Measurements from ENCODE around the gene GKN1.

GKN1 gene

GRCh38 chr2:68974251-68974650 is at the start of gene GKN1:
Gene GKN1 (plus strand): TSS chr2:68974636. CDS start chr2:68974678, 42 bp downstream.
- DNase-seq (ENCODE audit: low read depth): peak; percentile 40
- TF ChIP-seq CTCF (conservative IDR thresholded peaks at IDR 0.05; ENCODE audit: low read length): no peak
- no peak within 1 kb of the TSS for H3K4me3 ChIP-seq (ENCODE audit: low read length)

- peak; percentile 93 for TF ChIP-seq CTCF (conservative IDR thresholded peaks at IDR 0.05; ENCODE audit: low read length)
- H3K4me3 ChIP-seq (ENCODE audit: low read length): no peak overlapping the region
- peak; percentile 32 for DNase-seq (ENCODE audit: low read depth)
Measured at GRCh38 chr2:68925295-68925896, 49.0 kb upstream of the GKN1 start.

GRCh38 chr2:68926796-68927195 is 47.6 kb upstream of the GKN1 start:
- H3K4me3 ChIP-seq (ENCODE audit: low read length): no peak overlapping the region
- no peak for TF ChIP-seq CTCF (conservative IDR thresholded peaks at IDR 0.05; ENCODE audit: low read length)
- no peak for DNase-seq (ENCODE audit: low read depth)

GRCh38 chr2:68931149-68931711 is 43.2 kb upstream of the GKN1 start:
- no peak overlapping the region for H3K4me3 ChIP-seq (ENCODE audit: low read length)
- TF ChIP-seq CTCF (conservative IDR thresholded peaks at IDR 0.05; ENCODE audit: low read length): no peak
- DNase-seq (ENCODE audit: low read depth): no peak

- peak; percentile 84 for DNase-seq (ENCODE audit: low read depth)
- H3K4me3 ChIP-seq (ENCODE audit: low read length): no peak overlapping the region
- no peak for TF ChIP-seq CTCF (conservative IDR thresholded peaks at IDR 0.05; ENCODE audit: low read length)
Measured at GRCh38 chr2:68931799-68932198, 42.6 kb upstream of the GKN1 start.

- TF ChIP-seq CTCF (conservative IDR thresholded peaks at IDR 0.05; ENCODE audit: low read length): no peak
- no peak for DNase-seq (ENCODE audit: low read depth)
- no peak overlapping the region for H3K4me3 ChIP-seq (ENCODE audit: low read length)
Measured at GRCh38 chr2:68932402-68932801, 42.0 kb upstream of the GKN1 start.

DNA sequence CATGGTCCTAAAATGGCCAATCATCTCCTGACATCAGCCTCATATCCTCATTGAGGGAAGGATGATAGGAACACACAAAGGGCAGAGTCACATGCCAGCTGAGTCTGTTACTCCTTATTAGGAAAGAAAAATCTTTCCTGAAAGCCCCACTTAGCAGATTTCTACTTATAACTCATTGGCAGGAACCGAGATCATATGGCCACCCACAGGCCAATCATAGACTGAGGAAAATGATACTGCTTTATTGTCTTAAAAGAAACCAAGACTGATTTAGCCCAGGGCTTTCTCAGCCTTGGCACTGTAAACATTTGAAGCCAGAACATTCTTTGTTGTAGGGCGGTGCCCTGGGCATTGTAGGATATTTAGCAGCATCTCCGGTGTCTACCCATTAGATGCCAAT is 40.4 kb upstream of the GKN1 start:
- no peak for TF ChIP-seq CTCF (conservative IDR thresholded peaks at IDR 0.05; ENCODE audit: low read length)
- no peak for DNase-seq (ENCODE audit: low read depth)
- no peak overlapping the region for H3K4me3 ChIP-seq (ENCODE audit: low read length)
